ELF-1 (cell line): ENCODE measurements around the gene RAB9A.
"Not testable (repeated sequence)": the region's sequence is repeated elsewhere in the genome, so short reads cannot be mapped to it uniquely, and the experiment has no call there.

Experiments
- DNase-seq: peaks from one replicate; pipeline ENCODE4 v3.0.0-alpha.2; 2016; ENCODE audit warnings: low read depth, low spot score

The RAB9A gene

GRCh38 chrX:13700380-13700779, 11.5 kb downstream of the RAB9A start:
- DNase-seq, result no peak

- DNase-seq, result no peak
Measured at GRCh38 chrX:13702111-13702789, 13.3 kb downstream of the RAB9A start.

GRCh38 chrX:13703135-13703534, 14.2 kb downstream of the RAB9A start:
- DNase-seq, result no peak

GRCh38 chrX:13703589-13703988, 14.7 kb downstream of the RAB9A start:
- no peak for DNase-seq

DNA sequence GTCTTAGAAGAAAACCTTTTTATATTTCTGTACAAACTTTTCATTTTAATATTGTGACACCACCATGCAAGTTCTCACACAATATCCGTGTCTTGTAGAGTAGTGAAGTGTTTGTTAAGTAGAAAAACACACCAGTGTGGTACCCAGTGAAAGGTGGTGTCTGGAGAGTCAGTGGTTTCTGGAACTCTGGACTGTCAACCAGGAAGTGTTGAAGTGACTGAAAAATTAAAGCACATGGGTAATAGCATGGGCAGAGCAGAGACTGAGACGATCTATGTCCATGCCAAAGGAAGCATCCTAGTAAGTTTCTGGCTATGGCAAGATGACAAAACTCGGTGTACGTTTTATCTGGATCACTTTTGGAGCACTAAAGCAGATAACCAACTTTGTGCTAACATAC, 22.2 kb downstream of the RAB9A start:
- DNase-seq, result no peak

DNA sequence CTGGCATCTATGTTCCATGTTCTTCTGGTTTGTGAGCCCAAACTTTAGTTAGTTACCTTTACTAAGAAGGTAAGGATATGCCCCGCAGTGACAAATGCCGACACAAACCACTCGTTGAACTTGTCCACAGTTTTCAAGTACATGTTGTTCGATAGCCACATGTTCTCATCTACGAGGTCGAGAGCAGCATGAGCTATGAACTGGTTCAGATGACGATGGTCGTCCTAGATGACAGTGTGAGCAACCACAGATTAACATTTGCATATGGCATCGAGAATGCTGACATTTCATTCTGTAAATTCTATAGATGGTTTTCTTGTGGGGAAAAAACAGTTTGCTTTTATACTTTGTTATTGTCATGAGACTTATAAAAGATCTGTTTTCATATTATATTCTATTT, 27.5 kb downstream of the RAB9A start:
- DNase-seq, result no peak

- DNase-seq, result no peak
Measured at GRCh38 chrX:13716905-13717304, 28.0 kb downstream of the RAB9A start.

DNA sequence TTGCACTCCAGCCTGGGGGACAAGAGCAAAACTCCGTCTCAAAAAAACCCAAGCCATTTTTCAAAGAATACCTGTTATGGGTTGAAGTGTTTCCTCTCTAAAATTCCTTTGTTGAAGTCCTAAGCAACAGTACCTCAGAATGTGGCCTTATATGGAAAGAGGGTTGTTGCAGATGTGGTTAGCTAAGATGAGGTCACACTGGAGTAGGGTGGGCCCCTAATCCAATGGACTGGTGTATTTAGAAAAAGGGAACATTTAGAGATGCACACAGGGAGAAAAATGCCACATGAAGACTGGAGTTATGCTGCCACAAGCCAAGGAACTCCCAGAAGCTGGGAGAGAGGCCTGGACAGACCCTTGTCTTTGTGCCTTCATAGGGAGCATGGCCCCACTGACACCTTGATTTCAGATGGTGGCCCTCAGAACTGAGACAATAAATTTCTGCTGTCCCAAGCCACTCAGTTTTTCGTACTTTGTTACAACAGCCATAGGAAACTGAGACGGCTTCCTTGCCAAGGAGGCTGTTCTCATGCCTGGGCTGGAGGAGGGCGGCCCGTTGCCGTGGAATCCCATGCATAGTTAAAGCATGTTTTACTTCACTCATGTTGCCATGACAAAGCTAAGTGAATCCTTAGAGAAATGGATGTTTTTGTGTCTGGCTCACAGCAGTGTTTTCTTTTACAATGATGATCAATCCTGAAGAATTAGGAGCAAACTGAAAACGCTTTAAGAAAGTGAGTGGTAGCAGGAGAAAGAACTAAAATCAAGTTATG, 29.0 kb downstream of the RAB9A start:
- DNase-seq, result no peak

- no peak for DNase-seq
Measured at GRCh38 chrX:13719192-13719856, 30.4 kb downstream of the RAB9A start.

DNA sequence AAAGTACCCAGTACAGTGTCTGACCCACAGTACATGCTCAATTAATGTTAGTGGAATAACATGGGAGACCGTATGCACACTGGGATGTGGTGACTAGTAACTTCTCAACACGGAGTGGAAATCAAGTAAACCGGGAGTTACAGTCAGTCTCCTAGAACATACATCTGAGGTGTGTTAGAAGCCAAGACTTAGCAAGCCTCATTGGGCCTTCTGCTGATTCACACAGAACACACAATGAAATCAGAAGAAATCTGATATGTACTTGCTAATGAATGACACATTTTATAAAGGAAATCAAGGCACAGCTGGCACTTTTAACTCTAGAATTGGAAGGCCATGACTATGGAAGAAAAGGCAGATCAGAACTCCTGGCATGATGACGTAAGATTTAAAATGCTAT, 32.4 kb downstream of the RAB9A start:
- no peak for DNase-seq

GRCh38 chrX:13721819-13722519, 33.0 kb downstream of the RAB9A start:
- no peak for DNase-seq

DNA sequence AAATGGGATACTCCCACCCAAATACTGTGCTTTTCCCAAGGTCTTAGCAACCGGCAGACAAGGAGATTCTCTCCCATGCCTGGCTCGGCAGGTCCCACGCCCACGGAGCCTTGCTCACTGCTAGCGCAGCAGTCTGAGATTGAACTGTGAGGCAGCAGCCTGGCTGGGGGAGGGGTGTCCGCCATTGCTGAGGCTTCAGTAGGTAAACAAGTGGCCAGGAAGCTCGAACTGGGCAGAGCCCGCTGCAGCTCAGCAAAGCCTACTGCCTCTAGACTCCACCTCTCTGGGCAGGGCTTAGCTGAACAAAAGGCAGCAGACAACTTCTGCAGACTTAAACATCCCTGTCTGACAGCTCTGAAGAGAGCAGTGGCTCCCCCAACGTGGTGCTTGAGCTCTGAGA, 36.0 kb downstream of the RAB9A start:
- peak; percentile 75 for DNase-seq

DNA sequence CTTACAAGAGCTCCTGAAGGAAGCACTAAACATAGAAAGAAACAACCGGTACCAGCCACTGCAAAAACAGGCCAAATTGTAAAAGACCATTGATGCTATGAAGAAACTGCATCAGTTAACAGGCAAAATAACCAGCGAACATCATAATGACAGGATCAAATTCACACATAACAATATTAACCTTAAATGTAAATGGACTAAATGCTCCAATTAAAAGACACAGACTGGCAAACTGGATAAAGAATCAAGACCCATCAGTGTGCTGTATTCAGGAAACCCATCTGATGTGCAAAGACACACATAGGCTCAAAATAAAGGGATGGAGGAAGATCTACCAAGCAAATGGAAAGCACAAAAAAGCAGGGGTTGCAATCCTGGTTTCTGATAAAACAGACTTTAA, 37.7 kb downstream of the RAB9A start:
- DNase-seq, result not testable (repeated sequence)

DNA sequence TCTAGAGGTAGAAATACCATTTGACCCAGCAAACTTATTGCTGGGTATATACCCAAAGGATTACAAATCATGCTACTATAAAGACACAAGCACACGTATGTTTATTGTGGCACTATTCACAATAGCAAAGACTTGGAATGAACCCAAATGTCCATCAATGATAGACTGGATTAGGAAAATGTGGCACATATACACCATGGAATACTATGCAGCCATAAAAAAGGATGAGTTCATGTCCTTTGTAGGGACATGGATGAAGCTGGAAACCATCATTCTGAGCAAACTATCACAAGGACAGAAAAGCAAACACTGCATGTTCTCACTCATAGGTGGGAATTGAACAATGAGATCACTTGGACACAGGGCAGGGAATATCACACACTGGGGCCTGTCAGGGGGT, 41.6 kb downstream of the RAB9A start:
- DNase-seq, result not testable (repeated sequence)

DNA sequence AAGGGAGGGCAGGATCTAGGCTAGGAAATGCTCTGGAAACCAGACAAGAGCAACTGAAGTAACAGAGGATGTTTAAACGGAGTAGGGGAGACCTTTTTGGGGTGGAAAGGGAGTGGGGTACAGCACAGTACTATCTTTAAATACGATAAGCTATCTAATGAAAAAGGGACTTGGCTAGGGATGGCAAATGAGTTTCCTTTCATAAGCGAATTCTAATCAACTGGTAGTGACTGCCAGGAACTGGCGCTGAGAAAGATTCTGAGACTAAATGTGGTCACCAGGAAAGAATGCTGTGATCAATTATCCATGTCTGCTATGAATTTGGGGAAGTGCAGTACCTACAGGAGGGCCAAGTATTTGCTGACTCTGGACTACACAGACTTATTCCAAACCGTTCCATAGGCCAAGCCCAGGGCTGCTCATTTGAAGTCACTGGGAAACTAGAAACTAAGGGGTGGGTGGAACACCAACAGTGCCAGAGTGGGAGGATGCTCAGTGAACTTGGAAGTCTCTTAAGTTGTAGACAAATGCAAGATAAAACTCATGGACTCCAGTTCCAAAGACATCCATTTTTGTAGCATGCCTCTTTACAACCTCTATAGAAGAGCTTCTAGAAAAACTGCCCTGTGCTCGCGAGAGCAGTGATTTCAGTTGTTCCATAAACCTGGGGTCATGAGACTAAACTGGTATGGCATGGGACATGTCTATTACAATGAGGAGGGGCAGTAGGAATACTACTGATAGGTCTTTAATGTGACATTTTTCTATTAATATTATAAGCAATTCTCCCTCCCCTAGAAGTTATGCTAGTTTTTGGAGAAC, 43.5 kb downstream of the RAB9A start:
- no peak for DNase-seq

DNA sequence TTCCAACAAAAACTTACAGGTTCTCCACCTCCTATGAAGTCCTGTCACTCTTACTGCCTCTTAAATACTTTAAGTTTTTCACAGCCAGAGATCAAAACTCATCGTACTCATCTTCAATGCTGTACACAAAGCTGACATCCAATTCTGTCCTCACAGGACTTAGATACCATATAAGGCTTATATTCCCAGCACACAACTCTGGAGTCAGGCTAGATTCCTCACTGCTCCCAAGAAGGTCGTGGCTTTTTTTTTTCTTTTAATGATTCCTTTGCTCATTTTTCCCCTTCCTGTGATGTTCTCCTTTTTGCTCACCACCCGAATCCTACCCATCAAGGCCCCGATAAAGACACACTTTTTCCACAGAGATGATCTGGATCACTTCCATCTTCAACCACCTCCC, 44.6 kb downstream of the RAB9A start:
- DNase-seq, result no peak

DNA sequence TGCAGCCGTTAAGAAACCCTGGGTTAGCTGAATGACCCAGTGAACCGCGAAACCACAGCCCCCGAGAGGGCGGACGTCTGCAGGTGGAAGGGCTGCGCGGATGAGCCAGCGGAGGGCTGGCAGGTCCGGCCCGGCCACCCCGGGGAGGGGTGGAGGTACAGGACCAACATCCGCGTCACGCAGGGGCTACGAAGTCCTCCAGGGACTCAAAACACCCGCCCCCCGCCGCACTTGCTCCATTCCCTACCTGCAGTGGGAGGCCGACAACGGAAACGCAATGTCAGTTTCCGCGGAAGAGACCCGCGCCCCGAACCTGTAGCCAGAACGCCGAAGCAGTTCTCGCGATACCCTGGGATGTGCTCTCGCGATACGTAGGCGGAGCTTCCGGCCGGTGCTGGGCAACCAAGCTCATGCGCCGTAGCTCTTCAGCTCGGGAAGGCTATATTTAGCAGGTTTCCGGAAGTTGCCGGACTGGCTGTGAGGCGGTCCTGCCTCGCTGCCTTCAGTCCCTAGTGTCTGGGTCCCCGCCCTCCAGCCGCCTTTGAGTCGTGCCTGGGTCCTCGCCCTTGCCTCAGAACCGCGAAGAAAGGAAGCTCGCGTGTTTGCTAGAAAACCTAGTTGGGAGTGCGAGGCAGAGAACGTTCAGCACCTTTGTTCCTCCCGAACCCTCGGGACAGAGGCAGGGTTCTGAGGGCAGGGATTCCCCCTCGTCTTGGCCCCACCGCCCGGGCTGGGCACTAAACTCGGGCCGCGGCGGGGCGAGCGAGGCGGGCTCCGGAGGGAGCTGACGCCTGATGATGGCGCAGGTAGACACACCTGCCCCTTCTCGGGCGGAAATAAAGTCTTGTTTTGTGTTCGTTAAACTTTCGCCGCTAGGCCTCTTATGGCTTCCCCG, 45.6 kb downstream of the RAB9A start, which contains the start of the genes OFD1 and TRAPPC2:
TSS of gene OFD1 (plus strand) at position 471 of the 895 bp plus-strand sequence. CDS start at position 795, 324 bp downstream.
TSS of gene TRAPPC2 (minus strand) at position 343 of the 895 bp plus-strand sequence. CDS start 14,657 bp downstream, outside the sequence.
- DNase-seq, result peak; percentile 99

DNA sequence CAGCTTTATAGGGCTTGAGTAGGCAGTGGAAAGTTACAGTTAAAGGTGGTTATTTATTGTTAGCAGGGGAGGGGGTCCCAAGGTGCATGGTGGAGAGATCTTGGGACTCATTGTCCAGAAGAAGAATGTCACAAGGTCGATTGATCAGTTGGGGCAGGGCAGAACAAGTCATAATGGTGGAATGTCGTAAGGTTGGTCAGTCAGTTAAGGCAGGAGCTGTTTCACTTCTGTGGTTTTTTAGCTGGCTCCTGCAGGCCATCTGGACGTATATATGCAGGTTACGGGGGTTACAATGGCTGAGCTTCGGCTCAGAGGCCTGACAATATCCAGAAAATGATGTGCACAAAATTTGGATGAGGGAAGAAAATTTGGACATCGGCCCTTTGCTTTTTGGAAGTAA, 52.8 kb downstream of the RAB9A start:
- no peak for DNase-seq

DNA sequence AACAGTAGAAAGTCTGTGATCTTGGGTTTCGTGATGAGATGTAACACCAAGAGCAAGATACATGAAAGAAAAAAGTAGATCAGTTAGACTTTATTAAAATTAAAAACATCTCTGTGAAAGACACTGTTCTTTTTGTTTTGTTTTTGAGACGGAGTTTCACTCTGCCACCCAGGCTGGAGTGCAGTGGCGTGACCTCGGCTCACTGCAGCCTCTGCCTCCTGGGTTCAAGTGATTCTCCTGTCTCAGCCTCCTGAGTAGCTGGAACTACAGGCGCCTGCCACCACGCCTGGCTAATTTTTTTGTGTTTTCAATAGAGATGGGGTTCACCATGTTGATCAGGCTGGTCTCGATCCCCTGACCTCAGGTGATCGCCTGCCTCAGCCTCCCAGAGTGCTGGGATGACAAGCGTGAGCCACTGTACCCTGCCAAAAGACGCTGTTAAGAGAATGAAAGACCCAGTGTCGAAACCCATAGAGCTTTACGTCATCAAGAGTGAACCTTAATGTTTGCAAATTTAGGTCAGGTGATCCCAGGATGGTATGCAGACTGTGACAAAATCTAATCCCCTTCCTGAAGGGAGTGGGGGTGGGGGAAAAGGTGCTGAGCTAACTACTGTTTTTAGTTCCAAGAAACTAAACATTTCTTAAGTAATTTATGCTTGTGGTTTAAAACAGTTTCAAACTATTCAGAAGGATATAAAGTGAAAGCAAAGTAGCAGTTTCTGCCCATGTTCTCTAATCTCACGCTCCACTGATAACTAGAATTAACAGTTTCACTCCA, 53.7 kb downstream of the RAB9A start:
- DNase-seq, result no peak
